GM12878 (cell line): Measurements from ENCODE around the gene TANK. TPM values are rescaled to one million over a fixed set of nuclear protein-coding genes. Genes with fewer than 3 reads are reported as not detected.

ENCODE experiments used
- ATAC-seq: fragments of 200-7000 bp; cut with Tn5 transposase; 3 replicates; pipeline ENCODE4 v1.9.1; 2020; ENCODE audit warnings: mild to moderate bottlenecking, moderate library complexity
- BruUV-seq: library from RNA; stranded (reverse); fragments of 400-500 nt; replicated peaks from 2 replicates; lab custom pipeline; 2021; lab: Mats Ljungman, UMichigan
- CTCF ChIA-PET: fragments of 300-600 bp; sonication (Branson Sonifier 250); formaldehyde crosslinking; extraction: SDS; loops from one replicate; lab custom pipeline; 2021; ENCODE audit warnings: inconsistent platforms; lab: Yijun Ruan, JAX
- POLR2A ChIA-PET: fragments of 350-600 bp; formaldehyde crosslinking; extraction: SDS; loops from one replicate; lab custom pipeline; 2021; ENCODE audit warnings: inconsistent platforms; lab: Charles Lee
- RAD21 ChIA-PET: fragments of 300-600 bp; sonication (Branson Sonifier 250); formaldehyde crosslinking; loops from one replicate; lab custom pipeline; 2023; ENCODE audit warnings: antibody characterized with exemption; ENCODE audit not compliant: unreplicated experiment; lab: Charles Lee
- SMC1A ChIA-PET: fragments of 300-600 bp; sonication (Branson Sonifier 250); formaldehyde crosslinking; loops from one replicate; lab custom pipeline; 2023; ENCODE audit not compliant: unreplicated experiment, uncharacterized antibody; lab: Charles Lee
- DNase-seq: peaks from one replicate; pipeline ENCODE4 v3.0.0-alpha.2; 2011; ENCODE audit warnings: low read depth, low spot score
- FAIRE-seq: peaks from 3 replicates; lab custom pipeline; 2011; peaks lifted over from hg19 to GRCh38; lab: Jason Lieb, UNC
- H2AFZ ChIP-seq: 2 replicates; pipeline ENCODE4 v1.6.0; 2011; ENCODE audit warnings: low read depth, low read length, control low read depth; ENCODE audit not compliant: control insufficient read depth
- H3K27ac ChIP-seq: 2 replicates; pipeline ENCODE4 v1.5.1; 2011; ENCODE audit warnings: control low read depth; ENCODE audit not compliant: control insufficient read depth, insufficient read depth
- H3K27me3 ChIP-seq, 2 experiments: replicated peaks in 1 of 2; 2 replicates each; pipeline versions ENCODE4 v1.6.0 to v1.6.1; 2011; ENCODE audit warnings: low read length in 1 of 2; ENCODE audit not compliant: control insufficient read depth in 2 of 2, insufficient read depth in 2 of 2
- H3K36me3 ChIP-seq, 2 experiments: 2 replicates each; pipeline ENCODE4 v1.5.1; 2011; ENCODE audit warnings: low read length in 1 of 2; ENCODE audit not compliant: control insufficient read depth in 2 of 2, insufficient read depth in 2 of 2
- H3K4me1 ChIP-seq: 2 replicates; pipeline ENCODE4 v1.6.1; 2011; ENCODE audit warnings: mild to moderate bottlenecking, low read length, moderate library complexity, mixed read lengths; ENCODE audit not compliant: control insufficient read depth, insufficient read depth
- H3K4me2 ChIP-seq: 2 replicates; pipeline ENCODE4 v1.6.0; 2011; ENCODE audit warnings: control low read depth; ENCODE audit not compliant: control insufficient read depth, insufficient read depth
- H3K4me3 ChIP-seq: fragments of 200-600 bp; sonication (generic); 2 replicates; pipeline ENCODE4 v1.5.1; 2016
- H3K79me2 ChIP-seq: 2 replicates; pipeline ENCODE4 v1.6.0; 2011; ENCODE audit warnings: low read length; ENCODE audit not compliant: control insufficient read depth, insufficient read depth
- H3K9ac ChIP-seq: 2 replicates; pipeline ENCODE4 v1.8.0; 2011; ENCODE audit warnings: low read length, control low read depth, mixed read lengths; ENCODE audit not compliant: control insufficient read depth, insufficient read depth
- H3K9me3 ChIP-seq: replicated peaks from 3 replicates; pipeline ENCODE4 v1.5.1; 2011; ENCODE audit warnings: mild to moderate bottlenecking, low read length; ENCODE audit not compliant: control insufficient read depth, insufficient read depth
- H4K20me1 ChIP-seq: 2 replicates; pipeline ENCODE4 v1.6.0; 2011; ENCODE audit not compliant: control insufficient read depth, insufficient read depth
- BRCA1 ChIP-seq: IDR thresholded peaks from 2 replicates; pipeline ENCODE4 v1.6.1; 2011; ENCODE audit warnings: low read depth, low read length, improper control_type of control experiment
- FOXM1 ChIP-seq: IDR thresholded peaks from 2 replicates; pipeline ENCODE4 v1.6.1; 2012; ENCODE audit warnings: low read depth, mild to moderate bottlenecking, inconsistent platforms, low read length, moderate library complexity
- HDGF ChIP-seq: fragments of 450-650 bp; IDR thresholded peaks from 2 replicates; pipeline ENCODE4 v1.6.1; 2016; ENCODE audit warnings: antibody characterized with exemption
- RUNX3 ChIP-seq: IDR thresholded peaks from 2 replicates; pipeline ENCODE4 v1.6.1; 2012; ENCODE audit warnings: low read length, inconsistent platforms
- TAF1 ChIP-seq: IDR thresholded peaks from 2 replicates; pipeline ENCODE4 v1.6.1; 2011; ENCODE audit warnings: mild to moderate bottlenecking, low read depth, low read length, borderline replicate concordance
- ZBED1 ChIP-seq: IDR thresholded peaks from 2 replicates; pipeline ENCODE4 v1.6.1; 2016; ENCODE audit warnings: borderline replicate concordance
- WGBS: methylation state at CpG from one replicate; pipeline ENCODE4 v1.1.6; 2016; ENCODE audit warnings: low lambda C conversion rate; ENCODE audit not compliant: insufficient replicate concordance, insufficient coverage; ENCODE audit errors: missing lambda C conversion rate; 5-methylcytosine and 5-hydroxymethylcytosine counted together
- in situ Hi-C: fragments of 300-500 bp; cut with MboI; formaldehyde crosslinking; loops from 9 replicates; pipeline ENCODE4 v1.14.3; 2018; ENCODE audit warnings: mixed read lengths
- intact Hi-C: fragments of 100-400 bp; cut with micrococcal nuclease; formaldehyde crosslinking; loops from one replicate; pipeline ENCODE4 v1.14.2; 2022; ENCODE audit not compliant: unreplicated experiment
- polyA plus RNA-seq, 11 experiments: library from polyadenylated mRNA; depleted of rRNA in 4 of 11; unstranded in 6 of 11; stranded (reverse) in 5 of 11; fragments of >200 nt; fragmentation: Nextera tagmentation in 4 of 11; fragmentation: Illumina TruSeq in 1 of 11; extraction: Ambion mirVana in 4 of 11; extraction: Trizol in 1 of 11; gene quantifications; 1 replicate in 1 of 11; 2 replicates in 10 of 11; pipeline versions ENCODE4 v1.2.1 to v1.2.3, GENCODE V29; 2011 to 2016; ENCODE audit warnings: inconsistent platforms in 2 of 11, missing spikeins in 2 of 11, low read depth in 1 of 11
- total RNA-seq, 4 experiments: library from RNA; depleted of rRNA in 3 of 4; stranded (reverse); fragments of >200 nt in 3 of 4; fragmentation: Illumina TruSeq in 1 of 4; extraction: Trizol in 1 of 4; gene quantifications; 2 replicates each; pipeline versions ENCODE4 v1.2.1 to v1.2.3, GENCODE V29; 2013 to 2021
- TF ChIP-seq, protein P1 (sequence below): IDR thresholded peaks from 2 replicates; pipeline ENCODE4 v1.6.1; 2012; ENCODE audit warnings: low read length, inconsistent platforms
- TF ChIP-seq, protein P2 (sequence below): fragments of 450-650 bp; IDR thresholded peaks from 2 replicates; pipeline ENCODE4 v1.6.1; 2017; ENCODE audit warnings: low read depth, mild to moderate bottlenecking, moderate library complexity
- TF ChIP-seq, protein P3 (sequence below): fragments of 450-650 bp; IDR thresholded peaks from 2 replicates; pipeline ENCODE4 v1.6.1; 2016; ENCODE audit warnings: mild to moderate bottlenecking

TANK gene
- total and polyA plus RNA-seq, 10 of the 15 experiments (the other 5 are each of a cell fraction or from before 2014, with no cell fraction given): 48.6 to 127 (median 103) TPM

- FAIRE-seq: peak; percentile 7
- in situ Hi-C loops (no loop called here), intact Hi-C loops (no loop called here)
- POLR2A ChIA-PET: no interaction called here
- 21% methylated on average over 4 of the region's 4 CpGs for WGBS
- RAD21 ChIA-PET: interaction anchor here (1.0 to 1.2 kb wide), 2 partner anchors 61 to 136 kb away, joined by 3 to 4 read pairs; no protein-coding TSS in a partner anchor
- DNase-seq: no peak
- BruUV-seq: no TSS peak
- Histone ChIP-seq H3K4me2 (peak overlapping the region; percentile 21), H3K4me1 (no peaks in the 10 kb centered on the region), H2AFZ (no peak overlapping the region), H3K36me3 (peaks cover 3 to 25% of the 10 kb centered on the region in 2 experiments), H3K27ac (peak overlapping the region; percentile 22; the same call in 1 of the 2 replicates), H3K79me2 (peaks cover 38% of the 10 kb centered on the region), H3K9ac (no peak overlapping the region), H4K20me1 (no peaks in the 10 kb centered on the region), H3K4me3 (no peak overlapping the region), H3K27me3 (no peaks in the 10 kb centered on the region), H3K9me3 (peaks cover 2% of the 10 kb centered on the region; the same call in 1 of the 3 replicates)
- CTCF ChIA-PET: no interaction called here
- SMC1A ChIA-PET: interaction anchor here (0.7 to 2.6 kb wide), 5 partner anchors 8 to 96 kb away, joined by 3 to 7 read pairs (median 4); no protein-coding TSS in a partner anchor
- TF ChIP-seq HDGF (no peak), TAF1 (no peak), RUNX3 (peak; percentile 51; the same call in 1 of the 2 replicates)
- TF ChIP-seq, protein P1, sequence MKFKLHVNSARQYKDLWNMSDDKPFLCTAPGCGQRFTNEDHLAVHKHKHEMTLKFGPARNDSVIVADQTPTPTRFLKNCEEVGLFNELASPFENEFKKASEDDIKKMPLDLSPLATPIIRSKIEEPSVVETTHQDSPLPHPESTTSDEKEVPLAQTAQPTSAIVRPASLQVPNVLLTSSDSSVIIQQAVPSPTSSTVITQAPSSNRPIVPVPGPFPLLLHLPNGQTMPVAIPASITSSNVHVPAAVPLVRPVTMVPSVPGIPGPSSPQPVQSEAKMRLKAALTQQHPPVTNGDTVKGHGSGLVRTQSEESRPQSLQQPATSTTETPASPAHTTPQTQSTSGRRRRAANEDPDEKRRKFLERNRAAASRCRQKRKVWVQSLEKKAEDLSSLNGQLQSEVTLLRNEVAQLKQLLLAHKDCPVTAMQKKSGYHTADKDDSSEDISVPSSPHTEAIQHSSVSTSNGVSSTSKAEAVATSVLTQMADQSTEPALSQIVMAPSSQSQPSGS: no peak
- ATAC-seq: peak; percentile 81
These were observed 39.9 kb downstream of the TANK start for GRCh38 chr2:161199912-161200701.

DNA sequence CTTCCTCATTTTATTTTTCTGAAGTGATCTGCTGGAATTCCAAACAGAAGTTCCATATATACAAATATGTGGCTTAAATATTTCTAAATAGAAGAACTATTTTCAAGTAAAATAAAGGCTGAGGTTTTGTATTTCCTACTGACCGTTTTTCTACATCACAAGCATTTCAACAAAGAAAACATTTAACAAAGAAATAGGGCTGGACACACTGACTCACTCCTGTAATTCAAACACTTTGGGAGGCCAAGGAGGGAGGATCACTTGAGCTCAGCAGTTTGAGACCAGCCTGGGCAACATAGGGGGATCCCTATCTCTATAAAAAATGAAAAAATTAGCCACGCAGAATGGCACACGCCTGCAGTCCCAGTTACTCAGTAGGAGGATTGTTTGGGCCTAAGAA lies 44.6 kb downstream of the TANK start:
- no peak for DNase-seq
- ATAC-seq: no peak
- WGBS: 83% methylated on average over 3 of the region's 3 CpGs
- no peak overlapping the region for H2AFZ ChIP-seq
- no peak for FAIRE-seq
- ChIA-PET SMC1A (no interaction called here), CTCF (interaction anchor here (1.0 kb wide), 1 partner anchor 141 kb away, joined by 6 read pairs; no protein-coding TSS in a partner anchor), POLR2A (interaction anchor here (1.7 kb wide), 1 partner anchor 9 kb away, joined by 4 read pairs; no protein-coding TSS in a partner anchor), RAD21 (no interaction called here)
- H3K4me3 ChIP-seq: no peak overlapping the region
- peaks cover 5% of the 10 kb centered on the region for H3K4me1 ChIP-seq
- no TSS peak for BruUV-seq
- H3K27me3 ChIP-seq: no peaks in the 10 kb centered on the region
- H3K4me2 ChIP-seq: no peak overlapping the region
- H4K20me1 ChIP-seq: no peaks in the 10 kb centered on the region
- in situ Hi-C loops (no loop called here), intact Hi-C loops (no loop called here)
- no peak overlapping the region for H3K9ac ChIP-seq
- peaks cover 2 to 10% of the 10 kb centered on the region in 2 experiments; a peak in 3 of 4 replicates for H3K36me3 ChIP-seq
- H3K79me2 ChIP-seq: peaks cover 18% of the 10 kb centered on the region
- H3K27ac ChIP-seq: no peak overlapping the region
- H3K9me3 ChIP-seq: no peaks in the 10 kb centered on the region
- TF ChIP-seq, protein P2, sequence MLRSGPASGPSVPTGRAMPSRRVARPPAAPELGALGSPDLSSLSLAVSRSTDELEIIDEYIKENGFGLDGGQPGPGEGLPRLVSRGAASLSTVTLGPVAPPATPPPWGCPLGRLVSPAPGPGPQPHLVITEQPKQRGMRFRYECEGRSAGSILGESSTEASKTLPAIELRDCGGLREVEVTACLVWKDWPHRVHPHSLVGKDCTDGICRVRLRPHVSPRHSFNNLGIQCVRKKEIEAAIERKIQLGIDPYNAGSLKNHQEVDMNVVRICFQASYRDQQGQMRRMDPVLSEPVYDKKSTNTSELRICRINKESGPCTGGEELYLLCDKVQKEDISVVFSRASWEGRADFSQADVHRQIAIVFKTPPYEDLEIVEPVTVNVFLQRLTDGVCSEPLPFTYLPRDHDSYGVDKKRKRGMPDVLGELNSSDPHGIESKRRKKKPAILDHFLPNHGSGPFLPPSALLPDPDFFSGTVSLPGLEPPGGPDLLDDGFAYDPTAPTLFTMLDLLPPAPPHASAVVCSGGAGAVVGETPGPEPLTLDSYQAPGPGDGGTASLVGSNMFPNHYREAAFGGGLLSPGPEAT: no peak
- TF ChIP-seq ZBED1: no peak
- no peak for TF ChIP-seq BRCA1
- TF ChIP-seq, protein P3, sequence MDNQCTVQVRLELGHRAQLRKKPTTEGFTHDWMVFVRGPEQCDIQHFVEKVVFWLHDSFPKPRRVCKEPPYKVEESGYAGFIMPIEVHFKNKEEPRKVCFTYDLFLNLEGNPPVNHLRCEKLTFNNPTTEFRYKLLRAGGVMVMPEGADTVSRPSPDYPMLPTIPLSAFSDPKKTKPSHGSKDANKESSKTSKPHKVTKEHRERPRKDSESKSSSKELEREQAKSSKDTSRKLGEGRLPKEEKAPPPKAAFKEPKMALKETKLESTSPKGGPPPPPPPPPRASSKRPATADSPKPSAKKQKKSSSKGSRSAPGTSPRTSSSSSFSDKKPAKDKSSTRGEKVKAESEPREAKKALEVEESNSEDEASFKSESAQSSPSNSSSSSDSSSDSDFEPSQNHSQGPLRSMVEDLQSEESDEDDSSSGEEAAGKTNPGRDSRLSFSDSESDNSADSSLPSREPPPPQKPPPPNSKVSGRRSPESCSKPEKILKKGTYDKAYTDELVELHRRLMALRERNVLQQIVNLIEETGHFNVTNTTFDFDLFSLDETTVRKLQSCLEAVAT: no peak
- no peak for TF ChIP-seq FOXM1
